C4-2B (cell line): Measurements from ENCODE around the gene L3MBTL1.
A peak's percentile ranks its signal among the peaks of the same experiment; 100 is the strongest.

ENCODE experiments used
- H3K27ac ChIP-seq: fragments of 450-650 bp; 2 replicates; pipeline ENCODE4 v1.5.1; 2017
- CTCF ChIP-seq: fragments of 450-650 bp; conservative IDR thresholded peaks from 2 replicates; pipeline ENCODE4 v1.5.1; 2017; ENCODE audit warnings: mild to moderate bottlenecking
- ZFX ChIP-seq: fragments of 450-650 bp; IDR thresholded peaks from 2 replicates; pipeline ENCODE4 v1.6.1; 2017

The L3MBTL1 gene

GRCh38 chr20:43462660-43463526 is 44.6 kb upstream of the L3MBTL1 start:
- H3K27ac ChIP-seq, result no peak overlapping the region
- TF ChIP-seq ZFX (no peak), CTCF (no peak)

GRCh38 chr20:43463527-43464218 is 43.8 kb upstream of the L3MBTL1 start:
- no peak for TF ChIP-seq ZFX
- no peak for TF ChIP-seq CTCF

GRCh38 chr20:43464219-43464790 is 43.2 kb upstream of the L3MBTL1 start:
- H3K27ac ChIP-seq, result 0 out of 2 replicates have a peak overlapping the region, but pooled peaks have one; percentile 26
- TF ChIP-seq ZFX (no peak), CTCF (no peak)

More at GRCh38 chr20:43463527-43464218, 43.8 kb upstream of the L3MBTL1 start:
- H3K27ac ChIP-seq, result no peak overlapping the region

GRCh38 chr20:43465625-43465943 is 41.9 kb upstream of the L3MBTL1 start:
- TF ChIP-seq ZFX (no peak), CTCF (no peak)
- peak overlapping the region; percentile 67 for H3K27ac ChIP-seq

- no peak for TF ChIP-seq CTCF
- no peak overlapping the region for H3K27ac ChIP-seq
Measured at GRCh38 chr20:43467589-43467988, 39.9 kb upstream of the L3MBTL1 start.

GRCh38 chr20:43472671-43473380 is 34.7 kb upstream of the L3MBTL1 start:
- H3K27ac ChIP-seq, result no peak overlapping the region
- TF ChIP-seq ZFX (no peak), CTCF (no peak)
